ENCODE measurements around the gene HES4. TPM values are rescaled to one million over a fixed set of nuclear protein-coding genes. Genes with fewer than 3 reads are reported as not detected.

HES4 gene
- polyA plus RNA-seq, 1 donor (not counting 4 experiments of a cell fraction or from before 2014, with no cell fraction given): 3.0 TPM

GRCh38 chr1:979744-980072 lies 20.2 kb downstream of the HES4 start:
- Histone ChIP-seq H3K4me3 (ENCODE audit: control insufficient read depth in 2 of 3, extremely low read depth in 1 of 3, insufficient read depth in 2 of 3, low read depth in 1 of 3, low read length in 3 of 3) (no peak overlapping the region), H3K27me3 (ENCODE audit: control insufficient read depth, extremely low read depth, insufficient read depth, low read length) (peaks cover 47% of the 10 kb centered on the region), H3K27ac (ENCODE audit: control insufficient read depth, insufficient read depth, low read length) (no peak overlapping the region), H3K9ac (ENCODE audit: control insufficient read depth, extremely low read depth, insufficient read depth, low read length) (no peak overlapping the region), H3K9me3 (ENCODE audit: control insufficient read depth, low read depth, low read length) (no peaks in the 10 kb centered on the region), H2AFZ (ENCODE audit: control insufficient read depth, low read length) (no peak overlapping the region), H4K20me1 (ENCODE audit: control insufficient read depth, extremely low read depth, insufficient read depth, low read length) (no peaks in the 10 kb centered on the region), H3K36me3 (ENCODE audit: control insufficient read depth in 2 of 2, extremely low read depth in 1 of 2, insufficient read depth in 2 of 2, low read length in 2 of 2) (no peaks in the 10 kb centered on the region), H3K4me1 (ENCODE audit: control insufficient read depth, extremely low read depth, insufficient read depth, low read length) (peaks cover 4% of the 10 kb centered on the region), H3K4me2 (ENCODE audit: control insufficient read depth, extremely low read depth, insufficient read depth, low read depth, low read length) (no peak overlapping the region), H3K79me2 (ENCODE audit: control insufficient read depth, insufficient read depth, low read length) (no peaks in the 10 kb centered on the region), H3K9me1 (ENCODE audit: control insufficient read depth, extremely low read depth, insufficient read depth, low read length) (no peaks in the 10 kb centered on the region)
- DNase-seq (ENCODE audit: low read depth, low spot score) (no peak), FAIRE-seq (no peak)
- TF ChIP-seq CTCF (optimal IDR thresholded peaks at IDR 0.05 in 1 of 3, IDR thresholded peaks at IDR 0.05 in 1 of 3, conservative IDR thresholded peaks at IDR 0.05 in 1 of 3; ENCODE audit: extremely low read depth in 1 of 3, insufficient read depth in 2 of 3, low read length in 3 of 3): no peak
- TF ChIP-seq EZH2 (IDR thresholded peaks at IDR 0.05; ENCODE audit: low read length): no peak
- dilution Hi-C loops (cut with MboI; ENCODE audit: extremely low pct_ligation_motif_present, low sequenced_read_pairs): no loop called here

GRCh38 chr1:978835-979743 lies 20.8 kb downstream of the HES4 start:
- dilution Hi-C loops (cut with MboI; ENCODE audit: extremely low pct_ligation_motif_present, low sequenced_read_pairs): no loop called here
- Histone ChIP-seq H3K79me2 (ENCODE audit: control insufficient read depth, insufficient read depth, low read length) (no peaks in the 10 kb centered on the region), H3K9me3 (ENCODE audit: control insufficient read depth, low read depth, low read length) (no peaks in the 10 kb centered on the region), H3K9me1 (ENCODE audit: control insufficient read depth, extremely low read depth, insufficient read depth, low read length) (no peaks in the 10 kb centered on the region), H3K9ac (ENCODE audit: control insufficient read depth, extremely low read depth, insufficient read depth, low read length) (no peak overlapping the region), H3K36me3 (ENCODE audit: control insufficient read depth in 2 of 2, extremely low read depth in 1 of 2, insufficient read depth in 2 of 2, low read length in 2 of 2) (peaks cover 0 to under 1% of the 10 kb centered on the region in 2 experiments), H3K4me3 (ENCODE audit: control insufficient read depth in 2 of 3, extremely low read depth in 1 of 3, insufficient read depth in 2 of 3, low read depth in 1 of 3, low read length in 3 of 3) (no peak overlapping the region), H4K20me1 (ENCODE audit: control insufficient read depth, extremely low read depth, insufficient read depth, low read length) (no peaks in the 10 kb centered on the region), H2AFZ (ENCODE audit: control insufficient read depth, low read length) (no peak overlapping the region), H3K4me2 (ENCODE audit: control insufficient read depth, extremely low read depth, insufficient read depth, low read depth, low read length) (no peak overlapping the region), H3K27me3 (ENCODE audit: control insufficient read depth, extremely low read depth, insufficient read depth, low read length) (peaks cover 47% of the 10 kb centered on the region), H3K27ac (ENCODE audit: control insufficient read depth, insufficient read depth, low read length) (no peak overlapping the region), H3K4me1 (ENCODE audit: control insufficient read depth, extremely low read depth, insufficient read depth, low read length) (peaks cover 4% of the 10 kb centered on the region)
- no peak for DNase-seq (ENCODE audit: low read depth, low spot score)
- no peak for FAIRE-seq
- TF ChIP-seq EZH2 (IDR thresholded peaks at IDR 0.05; ENCODE audit: low read length): no peak
- TF ChIP-seq CTCF (optimal IDR thresholded peaks at IDR 0.05 in 1 of 3, IDR thresholded peaks at IDR 0.05 in 1 of 3, conservative IDR thresholded peaks at IDR 0.05 in 1 of 3; ENCODE audit: extremely low read depth in 1 of 3, insufficient read depth in 2 of 3, low read length in 3 of 3): no peak
